CMK (cell line): ENCODE data around the gene SLC6A6.
"Not testable (repeated sequence)": the region's sequence is repeated elsewhere in the genome, so short reads cannot be mapped to it uniquely, and the experiment has no call there.

Experiments used
- DNase-seq: peaks from one replicate; pipeline ENCODE4 v3.0.0-alpha.2; 2010; ENCODE audit warnings: low read depth

Gene SLC6A6

DNA sequence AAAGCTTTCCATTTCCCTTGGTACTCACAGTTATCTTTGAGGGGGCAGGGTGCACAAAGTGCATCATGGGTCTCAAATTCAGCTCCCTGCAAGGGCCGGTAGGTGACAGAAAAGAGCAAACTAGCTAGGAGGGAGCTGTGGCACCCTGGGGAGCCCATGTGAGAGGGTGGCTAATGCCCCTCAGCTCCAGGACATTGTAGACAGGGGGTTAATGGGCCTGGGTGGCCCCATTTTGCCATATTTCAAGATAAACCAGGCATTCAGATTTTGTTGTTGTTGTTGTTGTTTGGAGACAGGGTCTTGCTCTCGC is 3.7 kb upstream of the SLC6A6 start:
- no peak for DNase-seq

DNA sequence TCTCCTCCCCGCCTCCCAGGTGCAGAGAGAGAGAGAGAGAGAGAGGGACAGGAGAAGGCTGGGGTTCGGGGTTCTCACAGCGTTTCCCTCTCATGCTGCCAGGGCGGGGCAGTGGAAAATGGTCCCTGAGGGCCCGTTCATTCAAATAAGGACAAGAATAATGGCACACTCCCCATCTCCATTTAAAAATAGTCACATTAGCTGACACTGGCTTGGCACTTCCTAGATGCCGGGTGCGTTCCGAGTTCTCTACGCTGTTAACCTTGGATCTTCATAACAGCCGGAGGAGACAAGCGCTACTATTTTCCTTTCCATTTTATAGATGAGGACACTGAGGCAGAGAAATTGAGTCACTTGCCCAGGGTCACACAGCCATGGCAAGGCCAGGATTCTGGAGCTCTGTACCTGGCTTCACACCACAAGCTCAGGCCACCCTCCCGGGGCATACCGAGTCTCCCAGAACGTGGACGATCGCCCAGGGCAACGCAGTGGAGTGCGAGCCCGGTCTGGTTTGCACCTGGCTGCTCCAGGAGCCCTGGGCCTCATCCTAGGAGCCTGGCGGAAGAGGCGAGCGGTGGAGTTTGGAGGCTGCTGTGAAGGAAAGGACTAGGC is 608 bp upstream of the SLC6A6 start:
- DNase-seq = no peak

DNA sequence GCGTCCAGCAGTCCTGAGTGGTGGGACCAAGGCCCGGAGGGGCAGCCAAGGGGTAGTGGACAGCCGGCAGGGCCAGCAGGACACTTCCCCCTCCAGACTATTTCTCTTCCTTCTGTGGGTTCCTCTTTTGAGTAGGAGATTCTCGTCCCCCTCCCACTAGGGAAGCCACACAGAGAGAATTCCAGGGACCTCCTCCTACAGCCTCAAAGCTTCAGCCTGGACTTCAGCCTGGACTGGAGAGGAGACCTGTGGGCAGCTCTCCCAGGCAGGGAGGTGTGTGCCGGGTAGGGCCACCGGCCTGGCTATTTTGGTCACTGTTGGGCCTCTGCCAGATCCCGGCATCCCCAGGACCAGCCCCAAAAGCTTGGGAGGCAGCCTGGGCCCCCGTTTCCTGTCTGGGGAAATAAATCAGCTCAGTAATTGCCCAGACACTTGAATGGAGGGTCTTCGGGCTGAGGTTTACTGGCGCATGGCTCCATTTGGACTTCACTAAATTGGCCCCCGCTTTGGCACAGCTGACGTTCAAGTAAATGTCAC is 1.3 kb downstream of the SLC6A6 start:
- no peak for DNase-seq

DNA sequence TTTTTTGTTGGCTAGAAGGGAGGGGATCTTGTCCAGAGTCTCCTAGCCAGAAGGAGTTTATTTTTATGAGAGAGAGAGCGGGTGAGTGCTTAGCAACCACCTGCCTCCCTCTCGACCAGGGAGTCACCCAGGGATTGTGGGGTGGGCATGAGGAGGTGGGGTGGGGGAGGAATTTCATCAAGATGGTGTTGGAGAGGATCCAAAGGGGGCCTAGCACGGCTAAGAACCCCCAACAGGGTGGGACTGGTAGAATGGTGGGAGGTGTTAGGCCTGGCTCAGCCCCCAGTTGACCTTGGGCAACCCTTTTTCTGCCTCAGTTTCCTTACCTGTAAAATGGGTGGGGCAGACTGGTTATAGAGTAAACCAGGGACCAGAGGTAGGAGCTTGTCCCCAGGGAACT is 1.8 kb downstream of the SLC6A6 start:
- no peak for DNase-seq

GRCh38 chr3:14404631-14405359 is 2.4 kb downstream of the SLC6A6 start:
- no peak for DNase-seq

DNA sequence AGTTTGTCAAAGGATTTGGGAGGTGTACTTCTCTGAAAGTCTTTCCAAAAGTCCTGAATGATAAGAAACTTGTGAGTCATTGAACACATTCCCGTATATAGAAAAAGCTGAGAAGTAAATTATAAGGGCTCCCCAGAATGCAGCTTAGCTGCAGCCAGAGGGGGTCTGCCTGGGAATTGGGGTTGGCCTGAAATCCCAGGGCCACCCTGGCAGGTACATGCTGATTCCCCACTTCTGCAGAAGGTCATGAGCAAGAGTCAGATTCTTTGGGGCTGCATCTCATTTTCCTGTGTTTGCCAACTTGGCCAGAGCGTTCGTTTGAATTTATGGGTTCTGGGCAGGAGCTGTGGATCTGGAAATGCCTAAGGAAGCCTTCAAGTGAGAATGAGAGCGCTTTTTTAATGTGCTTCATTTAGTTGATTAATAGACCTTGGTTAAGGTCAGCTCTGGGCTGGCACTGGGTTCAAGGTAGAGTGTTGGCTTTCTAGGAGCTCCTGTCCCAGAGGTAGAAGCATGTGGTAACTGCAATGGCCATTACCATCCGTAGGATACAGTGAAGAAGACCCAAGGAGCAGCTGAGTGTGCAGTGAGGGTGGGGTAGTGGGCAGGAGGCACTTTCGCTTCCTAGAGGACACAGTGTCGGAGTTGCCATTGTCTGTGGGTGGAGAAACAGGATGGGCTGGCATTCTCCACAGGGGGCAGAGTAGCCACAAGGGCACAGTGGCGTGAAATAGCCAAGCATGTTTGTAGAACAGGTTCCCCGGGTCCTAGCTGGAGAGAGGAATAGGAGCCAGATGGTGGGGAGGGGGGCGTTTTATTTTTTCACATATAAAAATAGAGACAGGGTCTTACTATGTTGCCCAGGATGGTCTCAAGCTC is 3.2 kb downstream of the SLC6A6 start:
- no peak for DNase-seq

- no peak for DNase-seq
Measured at GRCh38 chr3:14406336-14406735, 3.9 kb downstream of the SLC6A6 start.

- DNase-seq = no peak
Measured at GRCh38 chr3:14406766-14407165, 4.4 kb downstream of the SLC6A6 start.

DNA sequence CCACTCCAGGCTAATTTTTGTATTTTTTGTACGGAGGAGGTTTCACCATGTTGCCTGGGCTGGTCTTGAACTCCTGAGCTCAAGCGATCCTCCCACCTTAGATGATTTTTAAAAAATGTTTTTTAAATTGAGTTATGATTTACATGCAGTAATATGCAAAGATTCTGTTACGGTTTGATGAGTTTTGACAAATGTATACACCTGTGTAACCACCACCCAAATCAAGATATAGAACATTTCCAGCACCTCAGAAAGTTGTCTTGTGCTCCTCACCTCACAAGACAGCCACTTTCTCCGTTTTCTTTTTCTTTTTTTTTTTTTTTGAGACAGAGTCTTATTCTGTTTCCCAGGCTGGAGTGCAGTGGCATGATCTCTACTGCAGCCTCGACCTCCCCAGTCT is 4.8 kb downstream of the SLC6A6 start:
- no peak for DNase-seq

DNA sequence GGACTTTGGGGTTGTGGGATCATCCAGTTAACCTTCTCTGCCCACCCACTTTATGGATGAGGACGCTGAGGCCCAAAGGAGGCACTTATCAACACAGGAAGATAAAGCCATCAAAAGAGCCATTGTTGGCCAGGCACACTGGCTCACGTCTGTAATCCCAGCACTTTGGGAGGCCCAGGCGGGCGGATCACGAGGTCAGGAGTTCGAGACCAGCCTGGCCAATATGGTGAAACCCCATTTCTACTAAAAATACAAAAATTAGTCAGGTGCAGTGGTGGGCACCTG is 7.3 kb downstream of the SLC6A6 start:
- not testable (repeated sequence) for DNase-seq

DNA sequence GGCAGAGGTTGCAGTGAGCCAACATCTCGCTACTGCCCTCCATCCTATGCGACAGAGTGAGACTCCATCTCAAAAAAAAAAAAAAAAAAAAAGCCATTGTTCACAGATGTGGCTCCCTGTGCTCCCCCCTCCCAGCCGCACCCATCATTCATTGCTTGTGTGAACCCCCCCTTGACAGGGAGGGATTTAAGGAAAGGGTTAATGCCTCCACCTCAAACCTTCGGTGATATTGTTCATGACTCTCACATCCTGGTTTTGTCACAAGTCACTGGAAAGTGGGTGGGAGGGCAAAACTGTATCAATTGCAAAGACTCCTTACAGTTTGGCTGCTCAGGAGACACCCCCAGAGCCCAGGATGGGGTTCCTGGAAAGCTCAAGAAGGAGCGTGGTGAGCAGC is 7.7 kb downstream of the SLC6A6 start:
- no peak for DNase-seq

DNA sequence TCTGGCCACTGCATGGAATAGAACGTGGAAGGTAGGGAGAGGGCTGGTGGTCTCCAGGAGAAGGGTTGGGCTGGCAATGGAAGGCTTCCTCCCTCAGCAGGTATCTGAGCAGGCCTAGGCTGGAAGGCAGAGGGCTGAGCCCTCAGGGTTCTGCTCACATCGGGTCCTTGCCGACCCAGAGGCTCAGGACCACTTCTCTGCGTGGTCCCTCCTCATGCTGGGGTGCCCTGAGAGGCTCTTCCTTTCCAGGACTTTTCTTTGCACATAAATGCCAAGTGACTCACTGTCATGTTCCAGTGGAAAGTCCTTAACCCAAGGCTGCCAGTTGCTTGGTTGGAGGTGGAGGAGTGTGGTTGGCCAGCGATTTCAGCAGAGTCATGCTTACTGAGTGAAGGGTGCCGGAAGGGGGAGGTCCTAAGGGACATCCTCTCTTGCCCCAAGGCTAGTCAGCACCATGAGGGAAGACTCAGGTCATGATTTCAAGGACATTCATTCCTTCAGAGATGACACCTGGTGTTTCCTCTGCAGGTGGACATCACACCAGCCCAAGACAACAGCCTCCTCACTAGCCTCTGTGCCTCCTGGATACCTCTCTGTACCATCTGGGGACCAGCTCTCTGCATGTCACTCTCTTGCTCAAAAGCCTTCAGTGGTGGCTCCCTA is 8.2 kb downstream of the SLC6A6 start:
- peak; percentile 64 for DNase-seq

GRCh38 chr3:14411166-14411526 is 8.7 kb downstream of the SLC6A6 start:
- no peak for DNase-seq

GRCh38 chr3:14411988-14412387 is 9.6 kb downstream of the SLC6A6 start:
- DNase-seq = no peak

GRCh38 chr3:14412831-14413380 is 10.5 kb downstream of the SLC6A6 start:
- DNase-seq = no peak

- DNase-seq = no peak
Measured at GRCh38 chr3:14413381-14414071, 11.1 kb downstream of the SLC6A6 start.

DNA sequence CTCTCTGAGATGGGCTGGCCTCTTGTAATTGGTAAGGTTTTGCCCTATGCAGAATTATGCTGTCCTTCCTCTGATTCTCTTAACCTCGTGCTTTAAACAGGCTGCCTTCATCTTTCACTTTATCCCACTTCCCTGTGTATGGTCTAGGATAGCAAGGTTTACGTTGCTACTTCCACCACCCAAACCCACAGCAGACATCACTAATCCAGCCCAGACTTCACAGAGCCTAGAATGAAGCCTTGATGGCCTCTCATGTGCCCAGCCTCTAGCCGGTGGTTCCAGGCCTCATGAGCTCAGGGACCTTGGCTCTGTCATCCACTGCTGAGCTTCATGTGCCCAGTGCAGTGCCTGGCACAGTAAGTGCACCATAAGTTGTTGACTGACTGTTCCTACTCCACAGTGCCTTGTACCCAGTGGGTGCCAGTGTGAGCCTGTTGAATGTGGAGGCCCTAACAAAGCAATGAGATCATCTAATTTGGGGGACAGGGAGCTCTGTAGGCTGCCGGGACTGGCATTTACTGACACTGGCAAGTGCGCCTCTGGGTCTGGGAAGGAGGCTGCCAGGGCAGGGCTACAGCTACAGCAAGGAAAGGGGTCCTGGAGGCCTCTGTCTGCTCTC is 12.5 kb downstream of the SLC6A6 start:
- no peak for DNase-seq

- DNase-seq = no peak
Measured at GRCh38 chr3:14415501-14415900, 13.1 kb downstream of the SLC6A6 start.

DNA sequence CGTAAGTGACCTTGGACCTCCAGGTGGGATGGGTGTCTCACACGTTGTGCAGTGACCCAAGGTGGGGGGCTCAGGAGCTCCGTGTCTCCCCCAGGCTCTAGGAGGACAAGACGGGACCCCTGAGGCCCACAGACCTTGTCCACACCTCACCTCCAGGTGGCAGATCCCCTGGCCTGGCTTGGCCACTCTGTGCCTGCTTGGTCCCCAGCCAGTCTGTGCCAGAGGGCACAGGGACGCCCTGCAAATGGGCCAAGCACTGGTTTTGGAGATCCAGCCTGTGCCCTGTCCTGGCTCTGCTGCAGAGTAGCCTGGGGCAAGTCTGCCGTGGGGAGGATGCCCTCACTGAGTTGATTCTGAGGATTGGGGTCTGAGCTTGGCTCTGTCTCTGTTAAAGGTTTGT is 14.0 kb downstream of the SLC6A6 start:
- DNase-seq = no peak

DNA sequence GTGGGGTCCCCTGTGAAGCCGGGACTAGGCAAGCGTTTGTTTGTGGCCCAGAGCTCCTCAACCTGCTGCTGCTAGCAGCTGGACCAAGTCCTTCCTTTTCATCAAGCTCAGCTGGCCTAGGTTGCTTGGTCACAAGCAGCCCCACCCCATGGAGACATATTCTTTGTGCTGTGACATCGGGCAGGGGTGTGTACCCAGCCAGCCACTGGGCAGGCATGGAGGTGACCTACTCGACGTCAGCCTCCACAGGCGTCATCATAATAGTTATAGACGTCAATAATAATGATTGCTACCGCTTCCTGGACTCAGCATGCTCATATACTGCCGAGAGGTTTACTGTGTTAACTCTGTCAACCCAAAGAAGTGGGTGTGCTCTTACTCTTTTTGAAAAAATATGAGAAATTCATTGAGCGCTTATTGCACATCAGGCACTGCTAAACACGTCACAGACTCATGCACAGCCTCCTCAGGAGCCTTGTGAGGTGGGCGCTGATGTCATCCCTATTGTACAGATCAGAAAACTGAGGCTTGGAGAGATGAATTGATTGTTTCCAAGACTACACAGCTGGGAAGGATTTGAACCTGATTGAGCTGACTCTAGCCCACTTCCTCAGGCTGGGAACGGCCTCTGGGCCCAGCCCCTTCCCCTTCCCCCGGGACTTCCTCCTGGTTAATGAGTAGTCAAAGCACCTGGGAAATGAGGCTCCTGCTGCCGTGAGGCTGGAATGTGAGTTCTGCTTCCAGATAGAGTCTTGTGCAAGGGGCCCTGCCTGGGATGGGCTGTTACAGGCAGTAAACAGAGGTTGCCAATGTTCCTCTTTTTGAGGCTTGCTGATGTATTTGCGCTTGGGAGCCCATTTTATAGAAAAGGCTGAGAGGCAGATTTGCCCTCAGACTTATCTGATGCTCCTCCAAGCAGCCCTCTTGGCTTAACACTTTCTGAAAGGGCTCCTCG is 16.2 kb downstream of the SLC6A6 start:
- DNase-seq = no peak
